HG03457 (cell line): ENCODE results near the gene WIPI1.

Experiments
- ATAC-seq: cut with Tn5 transposase; IDR thresholded peaks from one replicate; pipeline ENCODE4 v1.9.1; 2021; ENCODE audit warnings: moderate number of reproducible peaks; ENCODE audit not compliant: unreplicated experiment

The WIPI1 gene

GRCh38 chr17:68440526-68440925, 16.8 kb downstream of the WIPI1 start:
- no peak for ATAC-seq

DNA sequence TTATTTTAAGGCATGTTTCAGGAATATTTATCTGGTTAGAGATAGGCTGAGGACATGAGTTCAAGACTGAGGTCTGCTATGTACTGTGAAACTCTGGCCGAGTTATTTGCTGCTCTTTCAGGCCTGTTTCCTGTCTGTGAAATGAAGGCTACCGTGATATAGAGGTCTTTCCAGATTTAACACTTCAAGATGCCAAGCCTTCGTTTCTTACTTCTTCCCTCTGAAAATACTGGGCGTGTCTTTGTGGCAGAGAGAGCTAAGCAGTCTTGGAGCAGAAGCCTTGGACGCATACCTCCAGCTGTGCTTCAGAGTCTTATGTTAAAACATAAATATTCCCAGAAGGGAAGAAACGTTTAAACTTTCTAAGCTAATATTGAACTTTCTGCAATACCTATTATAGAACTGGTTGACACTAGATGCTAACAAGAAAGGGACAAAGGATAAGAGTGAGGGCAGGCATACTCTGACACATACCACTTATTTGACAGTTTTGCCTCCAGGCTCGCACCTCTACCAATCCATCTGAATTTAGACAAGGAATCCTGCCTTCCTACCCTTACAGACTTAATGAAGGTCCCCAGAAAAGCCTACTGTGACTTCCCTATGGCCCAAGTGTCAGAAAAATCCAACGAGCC, 17.5 kb downstream of the WIPI1 start:
- ATAC-seq = no peak

- no peak for ATAC-seq
These were observed 19.1 kb downstream of the WIPI1 start for GRCh38 chr17:68437979-68438822.

DNA sequence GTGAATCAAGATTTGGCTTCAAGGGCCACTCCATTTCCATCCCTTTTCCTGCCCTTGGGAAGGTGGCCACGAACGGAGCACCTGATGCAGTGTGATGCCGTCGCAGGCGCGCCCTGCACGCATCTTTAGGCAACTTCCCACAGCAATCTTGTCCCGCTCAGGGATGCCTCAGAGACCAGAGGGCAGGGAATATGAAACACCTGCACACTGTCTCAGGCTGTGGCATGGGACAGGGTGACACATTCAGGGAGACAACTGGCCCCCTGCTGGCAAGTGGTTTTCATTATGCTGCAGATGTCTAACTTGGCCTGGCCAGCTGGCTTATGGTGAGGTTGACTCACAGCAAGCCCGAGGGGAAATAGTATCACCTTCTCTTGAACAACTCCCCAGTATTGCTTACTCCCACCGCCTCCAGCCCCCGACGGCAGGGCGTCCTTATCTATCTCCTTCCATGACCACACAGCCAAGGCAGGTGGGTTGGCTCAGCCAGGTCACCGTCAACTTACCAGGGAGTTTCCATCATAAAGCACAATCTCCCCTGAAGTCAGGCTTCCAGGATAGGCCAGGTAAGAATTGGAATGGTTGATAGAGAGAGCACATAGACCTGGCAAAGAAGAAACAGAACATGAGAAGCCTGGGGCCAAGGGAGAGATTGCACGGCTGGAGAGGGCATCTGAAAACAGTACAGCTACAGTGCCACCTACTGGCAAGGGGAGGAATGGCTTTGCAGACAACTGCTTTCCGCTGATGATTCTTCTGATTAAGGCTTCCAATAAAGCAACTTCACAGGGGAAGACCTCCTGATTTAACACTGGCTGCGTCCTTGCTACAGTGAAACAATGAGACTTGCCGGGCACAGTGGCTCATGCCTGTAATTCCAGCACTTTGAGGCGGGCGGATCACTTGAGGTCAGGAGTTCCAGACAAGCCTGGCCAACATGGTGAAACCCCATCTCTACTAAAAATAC, 21.1 kb downstream of the WIPI1 start:
- ATAC-seq = no peak

- no peak for ATAC-seq
These were observed 21.9 kb downstream of the WIPI1 start for GRCh38 chr17:68435361-68435760.

DNA sequence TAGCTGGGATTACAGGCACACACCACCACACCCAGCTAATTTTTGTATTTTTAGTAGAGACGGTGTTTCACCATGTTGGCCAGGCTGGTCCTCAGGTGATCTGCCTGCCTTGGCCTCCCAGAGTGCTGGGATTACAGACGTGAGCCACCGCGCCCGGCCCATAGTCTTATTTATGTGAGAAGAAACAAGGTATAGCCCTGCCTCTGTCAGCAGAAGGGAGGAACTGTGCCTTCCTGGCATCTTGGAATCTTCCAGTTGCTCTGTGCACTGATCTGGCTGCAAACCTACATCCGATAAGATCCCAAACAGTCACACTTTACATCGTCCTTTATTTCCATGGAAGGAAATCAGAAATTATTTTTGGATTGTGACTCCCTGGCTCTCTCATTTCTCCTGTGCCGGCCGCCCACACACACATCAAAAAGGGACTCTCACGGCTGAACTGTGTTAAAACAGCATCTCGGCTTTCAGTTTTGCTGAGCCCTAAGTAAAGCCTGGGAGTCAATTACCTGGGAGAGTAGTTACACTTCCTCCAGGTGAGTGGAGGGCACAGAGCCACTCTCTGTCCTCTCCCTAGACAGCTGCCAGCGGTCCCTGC, 23.3 kb downstream of the WIPI1 start:
- no peak for ATAC-seq

DNA sequence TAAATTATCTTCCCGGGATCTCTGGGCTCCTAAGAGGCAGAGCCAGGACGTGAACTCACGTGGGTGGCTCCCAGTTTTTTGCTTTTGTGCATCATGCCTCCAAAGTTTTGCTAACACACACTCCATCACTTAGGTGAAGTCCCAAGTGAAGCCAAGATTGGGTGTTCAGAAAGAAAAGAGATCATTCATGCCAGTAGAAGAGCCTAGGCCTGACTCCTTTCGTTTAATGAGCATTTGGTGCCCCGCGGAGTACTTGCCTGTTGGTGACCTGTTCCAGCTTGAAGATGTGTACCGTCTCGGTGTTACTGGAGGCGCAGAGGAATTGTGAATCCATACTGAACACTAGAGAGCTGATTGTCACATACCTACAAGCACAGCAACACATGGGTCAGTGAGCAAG, 24.1 kb downstream of the WIPI1 start:
- no peak for ATAC-seq

- no peak for ATAC-seq
These were observed 25.0 kb downstream of the WIPI1 start for GRCh38 chr17:68432086-68432864.

DNA sequence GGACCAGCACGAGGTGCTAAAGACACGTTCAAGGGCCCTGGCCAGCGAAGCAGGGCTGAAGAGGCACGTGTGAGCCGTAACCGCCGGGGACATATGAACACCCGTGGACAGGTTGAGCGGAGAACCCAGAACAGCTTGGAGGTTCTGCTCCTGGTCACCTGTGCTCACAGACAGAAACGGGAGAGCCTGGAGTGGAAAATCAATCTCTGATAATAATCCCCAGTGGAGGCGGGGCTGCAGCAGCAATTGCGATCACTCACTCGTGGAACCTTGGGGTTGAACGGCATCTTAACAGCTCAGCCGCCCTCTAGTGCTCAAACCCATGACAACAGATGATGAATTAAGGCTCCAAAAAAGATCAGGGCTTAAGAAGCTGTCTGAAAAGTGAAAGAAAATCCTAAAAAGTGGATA, 25.6 kb downstream of the WIPI1 start:
- ATAC-seq = no peak

- no peak for ATAC-seq
These were observed 26.2 kb downstream of the WIPI1 start for GRCh38 chr17:68431045-68431608.

- no peak for ATAC-seq
These were observed 27.4 kb downstream of the WIPI1 start for GRCh38 chr17:68429881-68430280.

- ATAC-seq = no peak
These were observed 28.7 kb downstream of the WIPI1 start for GRCh38 chr17:68428498-68429172.

DNA sequence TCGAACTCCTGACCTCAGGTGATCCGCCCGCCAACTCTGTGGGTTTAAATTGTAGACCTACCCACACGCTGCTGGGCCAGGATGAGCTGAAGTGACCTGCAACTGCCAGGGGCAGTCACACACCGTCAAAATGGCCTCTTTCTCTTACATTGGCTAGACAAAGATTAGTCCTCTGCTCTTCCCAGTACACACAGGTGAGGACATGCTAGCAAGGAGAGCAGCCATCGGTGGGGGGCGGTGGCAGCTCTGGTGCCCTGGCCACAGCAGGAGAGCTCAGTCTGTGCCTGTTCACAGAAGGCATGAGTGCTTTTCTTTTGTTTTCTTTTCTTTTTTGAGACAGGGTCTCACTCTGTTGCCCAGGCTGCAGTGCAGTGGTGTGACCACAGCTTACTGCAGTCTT, 29.7 kb downstream of the WIPI1 start:
- no peak for ATAC-seq

- ATAC-seq = no peak
These were observed 31.3 kb downstream of the WIPI1 start for GRCh38 chr17:68425979-68426378.

DNA sequence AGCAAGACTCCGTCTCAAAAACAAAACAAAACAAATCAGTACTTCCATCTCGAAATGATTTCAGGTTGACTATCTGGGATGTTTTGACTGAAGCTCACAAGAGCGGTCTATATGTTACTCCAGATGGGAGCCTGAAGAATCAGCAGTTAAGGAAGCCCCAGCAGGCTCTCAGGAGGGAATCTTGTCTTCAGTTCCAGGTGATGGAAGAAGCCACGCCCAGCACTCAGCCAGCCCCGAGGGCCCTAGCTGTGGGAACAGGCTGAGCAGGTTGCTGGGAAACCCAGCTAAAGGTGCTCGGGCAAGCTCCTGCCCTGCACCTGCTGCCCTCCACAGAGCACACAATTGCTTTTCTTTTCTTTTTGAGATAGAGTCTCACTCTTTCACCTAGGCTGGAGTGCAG, 32.4 kb downstream of the WIPI1 start:
- no peak for ATAC-seq

- no peak for ATAC-seq
These were observed 33.1 kb downstream of the WIPI1 start for GRCh38 chr17:68424203-68424602.

- no peak for ATAC-seq
These were observed 34.0 kb downstream of the WIPI1 start for GRCh38 chr17:68423251-68423650.

DNA sequence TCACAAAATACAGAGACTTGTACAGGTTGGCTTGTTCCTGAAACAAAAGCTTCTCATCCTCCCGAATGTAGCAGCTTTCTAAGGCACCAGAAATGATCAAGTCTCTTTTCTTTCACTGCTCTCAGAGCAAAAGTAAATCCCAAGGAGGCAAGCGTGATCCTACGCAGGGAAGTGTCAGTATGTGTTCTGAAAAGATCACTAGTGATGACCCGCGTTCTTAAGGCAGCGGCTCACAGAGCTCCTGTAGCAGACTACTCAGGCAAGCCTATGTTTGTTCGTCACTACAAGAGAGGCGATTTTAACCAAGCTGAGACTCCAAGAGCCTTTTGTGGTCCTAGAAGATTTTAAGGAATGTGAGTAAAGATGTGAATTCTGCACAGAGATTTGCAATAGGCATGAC, 34.5 kb downstream of the WIPI1 start:
- ATAC-seq = no peak

DNA sequence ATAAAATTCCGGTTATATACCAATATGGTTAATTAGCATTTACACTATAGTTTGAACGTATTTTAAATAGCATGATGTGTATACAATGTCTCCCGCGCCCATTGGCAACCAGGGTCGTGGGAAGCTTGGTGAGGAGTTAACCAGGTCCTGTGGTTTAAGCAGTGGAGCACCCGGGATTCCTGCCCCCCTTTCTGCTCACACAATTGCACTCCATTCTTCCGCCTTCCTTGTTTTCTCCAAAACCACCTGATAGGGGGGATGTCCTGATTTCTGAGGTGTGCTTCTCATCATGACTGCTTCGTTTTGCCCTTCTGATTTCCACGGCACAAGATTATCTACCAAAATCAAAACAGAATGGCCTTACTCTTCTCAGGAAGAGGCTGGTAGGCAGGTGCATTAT, 35.8 kb downstream of the WIPI1 start:
- ATAC-seq = no peak
